ENCODE results near the gene FAM151B. TPM values are rescaled to one million over a fixed set of nuclear protein-coding genes. Genes with fewer than 3 reads are reported as not detected.

FAM151B gene
- total RNA-seq = 1 to 10 TPM; 2.6 to 8.1 (median 4.5) TPM

DNA sequence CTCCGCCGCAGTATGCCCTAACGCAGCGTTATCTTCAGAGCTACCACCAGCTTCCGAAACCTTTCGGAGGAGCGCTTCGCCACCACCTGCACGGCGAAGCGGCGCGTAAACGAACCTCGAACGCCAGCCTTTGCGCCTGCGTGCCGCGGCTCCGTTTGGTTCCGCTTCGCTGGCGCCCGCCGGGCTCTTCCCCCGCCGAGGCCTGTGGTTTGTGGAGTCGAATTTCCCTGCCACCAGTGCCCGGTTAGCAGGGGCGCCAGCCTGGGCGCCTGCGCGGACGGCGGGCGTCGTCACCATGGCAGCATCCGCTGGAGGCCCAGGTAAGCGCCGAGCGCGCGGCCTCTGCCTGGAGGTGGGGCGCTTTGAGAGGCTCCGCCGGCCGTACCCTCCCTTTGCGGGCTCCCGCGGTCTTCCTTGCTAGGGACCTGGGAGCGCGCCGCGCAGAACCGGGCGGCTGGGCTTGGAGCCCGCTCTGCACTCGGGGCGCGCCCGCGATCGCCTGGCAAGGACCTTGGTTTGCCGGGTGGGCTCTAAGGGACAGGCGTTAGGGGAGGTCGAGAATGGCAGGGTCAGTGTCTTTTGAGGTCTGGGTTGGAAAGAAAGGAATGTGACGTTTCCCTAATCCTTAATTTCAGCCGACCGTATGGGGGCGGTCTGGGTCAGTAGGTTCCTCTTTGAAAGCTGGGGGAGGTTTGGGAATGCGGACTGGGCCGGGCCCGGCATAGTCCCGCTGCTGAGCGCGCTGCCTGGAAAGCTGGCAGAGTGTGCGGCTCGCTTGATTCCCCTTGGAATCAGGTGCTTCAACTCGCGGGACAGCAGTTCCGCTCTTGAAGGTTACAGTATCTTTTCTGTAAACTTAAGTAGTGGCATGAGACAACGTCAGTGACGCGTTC, at the start of gene FAM151B:
TSS of gene FAM151B (plus strand) at position 272 of the 893 bp plus-strand sequence. CDS start at position 296, 24 bp downstream.
- peak within 1 kb of the TSS; percentile 63 to 89 (median 78) for H3K27ac ChIP-seq
- peak within 1 kb of the TSS; percentile 42 to 67 (median 57) for H3K4me3 ChIP-seq (replicated peaks in 1 of 3)
- H3K4me1 ChIP-seq = peaks cover 0 to 12% of the 10 kb centered on the region in 2 donors
- no peaks in the 10 kb centered on the region for H3K36me3 ChIP-seq
- 0 to 4% methylated on average over 28 to 41 of the region's 85 CpGs for WGBS, 2 donors
- TF ChIP-seq, protein P1, sequence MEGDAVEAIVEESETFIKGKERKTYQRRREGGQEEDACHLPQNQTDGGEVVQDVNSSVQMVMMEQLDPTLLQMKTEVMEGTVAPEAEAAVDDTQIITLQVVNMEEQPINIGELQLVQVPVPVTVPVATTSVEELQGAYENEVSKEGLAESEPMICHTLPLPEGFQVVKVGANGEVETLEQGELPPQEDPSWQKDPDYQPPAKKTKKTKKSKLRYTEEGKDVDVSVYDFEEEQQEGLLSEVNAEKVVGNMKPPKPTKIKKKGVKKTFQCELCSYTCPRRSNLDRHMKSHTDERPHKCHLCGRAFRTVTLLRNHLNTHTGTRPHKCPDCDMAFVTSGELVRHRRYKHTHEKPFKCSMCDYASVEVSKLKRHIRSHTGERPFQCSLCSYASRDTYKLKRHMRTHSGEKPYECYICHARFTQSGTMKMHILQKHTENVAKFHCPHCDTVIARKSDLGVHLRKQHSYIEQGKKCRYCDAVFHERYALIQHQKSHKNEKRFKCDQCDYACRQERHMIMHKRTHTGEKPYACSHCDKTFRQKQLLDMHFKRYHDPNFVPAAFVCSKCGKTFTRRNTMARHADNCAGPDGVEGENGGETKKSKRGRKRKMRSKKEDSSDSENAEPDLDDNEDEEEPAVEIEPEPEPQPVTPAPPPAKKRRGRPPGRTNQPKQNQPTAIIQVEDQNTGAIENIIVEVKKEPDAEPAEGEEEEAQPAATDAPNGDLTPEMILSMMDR (IDR thresholded peaks at IDR 0.05) = peak in 4 of 6 experiments; percentile 23 to 33 (median 32)
- TF ChIP-seq POLR2A (IDR thresholded peaks at IDR 0.05) = peak; percentile 25 to 78
- H3K9me3 ChIP-seq = no peaks in the 10 kb centered on the region
- DNase-seq = peak; percentile 96 to 97
- no peaks in the 10 kb centered on the region for H3K27me3 ChIP-seq
- intact Hi-C loops (cut with DNase I) = loop anchor here (5.0 kb wide), 1 partner anchor 81 kb away; the partner anchor contains the start of gene ZFYVE16

GRCh38 chr5:80438739-80439138, 49.2 kb upstream of the FAM151B start:
- no peak for DNase-seq
- H3K36me3 ChIP-seq = peaks cover 0 to 4% of the 10 kb centered on the region in 2 donors
- no peaks in the 10 kb centered on the region for H3K27me3 ChIP-seq
- intact Hi-C loops (cut with DNase I) = no loop called here
- 94 to 95% methylated on average over 4 of the region's 4 CpGs for WGBS, 2 donors
- H3K9me3 ChIP-seq = no peaks in the 10 kb centered on the region
- H3K27ac ChIP-seq = no peak overlapping the region
- peaks cover 0 to 5% of the 10 kb centered on the region in 2 donors for H3K4me1 ChIP-seq
- no peak for TF ChIP-seq POLR2A (IDR thresholded peaks at IDR 0.05)
- TF ChIP-seq, protein P1 (IDR thresholded peaks at IDR 0.05) = no peak
- H3K4me3 ChIP-seq (replicated peaks in 1 of 3) = no peak overlapping the region

- Histone ChIP-seq H3K4me3 (replicated peaks in 1 of 3) (no peak overlapping the region), H3K4me1 (peaks cover 0 to 5% of the 10 kb centered on the region in 2 donors), H3K27ac (no peak overlapping the region), H3K27me3 (no peaks in the 10 kb centered on the region), H3K9me3 (no peaks in the 10 kb centered on the region), H3K36me3 (peaks cover 0 to 4% of the 10 kb centered on the region in 2 donors)
- no peak for TF ChIP-seq POLR2A (IDR thresholded peaks at IDR 0.05)
- intact Hi-C loops (cut with DNase I) = no loop called here
- DNase-seq = no peak
Measured at GRCh38 chr5:80439213-80439612, 48.7 kb upstream of the FAM151B start.

- intact Hi-C loops (cut with DNase I) = no loop called here
- Histone ChIP-seq H3K27ac (no peak overlapping the region), H3K4me1 (peaks cover 0 to 5% of the 10 kb centered on the region in 2 donors)
Measured at GRCh38 chr5:80442742-80443141, 45.2 kb upstream of the FAM151B start.

GRCh38 chr5:80453366-80453765, 34.5 kb upstream of the FAM151B start:
- H3K4me1 ChIP-seq = no peaks in the 10 kb centered on the region
- TF ChIP-seq, protein P1 (IDR thresholded peaks at IDR 0.05) = no peak
- TF ChIP-seq POLR2A (IDR thresholded peaks at IDR 0.05) = no peak
- no peak for DNase-seq
- H3K9me3 ChIP-seq = no peaks in the 10 kb centered on the region
- intact Hi-C loops (cut with DNase I) = no loop called here
- no peak overlapping the region for H3K4me3 ChIP-seq (replicated peaks in 1 of 3)
- no peaks in the 10 kb centered on the region for H3K27me3 ChIP-seq
- no peak overlapping the region for H3K27ac ChIP-seq
- WGBS, 2 donors = 95 to 97% methylated on average over 2 of the region's 2 CpGs
- peaks cover 9 to 24% of the 10 kb centered on the region in 2 donors for H3K36me3 ChIP-seq

More at GRCh38 chr5:80442742-80443141, 45.2 kb upstream of the FAM151B start:
- Histone ChIP-seq H3K9me3 (no peaks in the 10 kb centered on the region), H3K27me3 (no peaks in the 10 kb centered on the region), H3K4me3 (replicated peaks in 1 of 3) (no peak overlapping the region), H3K36me3 (no peaks in the 10 kb centered on the region)
- DNase-seq = no peak
- TF ChIP-seq, protein P1 (IDR thresholded peaks at IDR 0.05) = no peak
- TF ChIP-seq POLR2A (IDR thresholded peaks at IDR 0.05) = no peak
